ENCODE measurements around the gene ZNF655.
"Not testable (repeated sequence)": the region's sequence is repeated elsewhere in the genome, so short reads cannot be mapped to it uniquely, and the experiment has no call there.

The ZNF655 gene

GRCh38 chr7:99558306-99559174 lies at the start of gene ZNF655:
Gene ZNF655 (plus strand): TSS chr7:99558642. CDS start chr7:99560560, 1,918 bp downstream.
- DNase-seq = peak; percentile 91

GRCh38 chr7:99514050-99514449 lies 44.4 kb upstream of the ZNF655 start:
- no peak for DNase-seq

- no peak for DNase-seq
Observed at GRCh38 chr7:99521399-99521798, 37.0 kb upstream of the ZNF655 start.

GRCh38 chr7:99525713-99526440 lies 32.6 kb upstream of the ZNF655 start:
- DNase-seq = peak; percentile 29

GRCh38 chr7:99531354-99531765 lies 27.1 kb upstream of the ZNF655 start:
- no peak for DNase-seq

GRCh38 chr7:99535667-99536066 lies 22.8 kb upstream of the ZNF655 start:
- DNase-seq = no peak

GRCh38 chr7:99539213-99539811 lies 19.1 kb upstream of the ZNF655 start:
- DNase-seq = no peak

- no peak for DNase-seq
Observed at GRCh38 chr7:99540542-99540941, 17.9 kb upstream of the ZNF655 start.

GRCh38 chr7:99541212-99541611 lies 17.2 kb upstream of the ZNF655 start:
- no peak for DNase-seq

GRCh38 chr7:99543081-99543671 lies 15.3 kb upstream of the ZNF655 start:
- no peak for DNase-seq

GRCh38 chr7:99543916-99544315 lies 14.5 kb upstream of the ZNF655 start:
- no peak for DNase-seq

GRCh38 chr7:99545308-99545707 lies 13.1 kb upstream of the ZNF655 start:
- not testable (repeated sequence) for DNase-seq

GRCh38 chr7:99549545-99549944 lies 8.9 kb upstream of the ZNF655 start:
- not testable (repeated sequence) for DNase-seq

GRCh38 chr7:99551334-99551733 lies 7.1 kb upstream of the ZNF655 start:
- no peak for DNase-seq

- DNase-seq = peak; percentile 87
Observed at GRCh38 chr7:99551767-99552463, 6.5 kb upstream of the ZNF655 start, which contains the start of gene FAM200A. Gene FAM200A (minus strand): TSS chr7:99552114. CDS start chr7:99548407, 3,707 bp downstream.

- DNase-seq = no peak
Observed at GRCh38 chr7:99553039-99553438, 5.4 kb upstream of the ZNF655 start.

GRCh38 chr7:99554939-99555338 lies 3.5 kb upstream of the ZNF655 start:
- no peak for DNase-seq

GRCh38 chr7:99557196-99557607 lies 1.2 kb upstream of the ZNF655 start:
- no peak for DNase-seq

- no peak for DNase-seq
Observed at GRCh38 chr7:99557940-99558305, 519 bp upstream of the ZNF655 start.

- DNase-seq = no peak
Observed at GRCh38 chr7:99559175-99559915, 903 bp downstream of the ZNF655 start.

- no peak for DNase-seq
Observed at GRCh38 chr7:99560834-99561736, 2.6 kb downstream of the ZNF655 start.
